NOMO-1 treated with DMSO at 0.1 percent for 48 hours (cell line): Measurements from ENCODE around the gene MCCC2.
"Not testable (repeated sequence)": the region's sequence is repeated elsewhere in the genome, so short reads cannot be mapped to it uniquely, and the experiment has no call there.

Experiments used
- DNase-seq: peaks from one replicate; lab custom pipeline; 2025; ENCODE audit not compliant: unreplicated experiment; lab: John Stamatoyannopoulos, UW

Gene MCCC2

GRCh38 chr5:71658916-71659662 lies 71.9 kb downstream of the MCCC2 start:
- DNase-seq = no peak

DNA sequence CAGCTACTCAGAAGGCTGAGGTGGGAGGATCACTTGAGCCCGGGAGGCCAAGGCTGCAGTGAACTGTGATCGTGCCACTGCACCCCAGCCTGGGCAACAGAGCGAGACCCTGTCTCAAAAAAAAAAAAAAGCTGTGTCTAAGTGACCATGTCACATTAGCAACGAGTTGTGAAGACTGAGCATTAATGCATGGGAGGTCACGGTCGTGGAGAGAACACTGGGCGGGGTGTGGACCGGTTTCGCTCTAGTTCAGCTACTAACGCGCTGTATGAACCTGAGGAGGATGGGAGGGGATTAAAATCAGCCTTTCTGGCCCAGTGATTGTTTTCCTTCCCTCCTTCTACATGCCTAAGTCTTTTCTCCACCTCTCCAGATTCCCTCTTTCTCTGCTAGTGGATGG lies 75.2 kb downstream of the MCCC2 start:
- no peak for DNase-seq

GRCh38 chr5:71663191-71663969 lies 76.2 kb downstream of the MCCC2 start:
- DNase-seq = no peak

- not testable (repeated sequence) for DNase-seq
These were observed 77.5 kb downstream of the MCCC2 start for GRCh38 chr5:71664615-71665014.

- DNase-seq = no peak
These were observed 79.2 kb downstream of the MCCC2 start for GRCh38 chr5:71666321-71666720.

- no peak for DNase-seq
These were observed 90.8 kb downstream of the MCCC2 start for GRCh38 chr5:71677977-71678376.

GRCh38 chr5:71679714-71680113 lies 92.6 kb downstream of the MCCC2 start:
- no peak for DNase-seq

DNA sequence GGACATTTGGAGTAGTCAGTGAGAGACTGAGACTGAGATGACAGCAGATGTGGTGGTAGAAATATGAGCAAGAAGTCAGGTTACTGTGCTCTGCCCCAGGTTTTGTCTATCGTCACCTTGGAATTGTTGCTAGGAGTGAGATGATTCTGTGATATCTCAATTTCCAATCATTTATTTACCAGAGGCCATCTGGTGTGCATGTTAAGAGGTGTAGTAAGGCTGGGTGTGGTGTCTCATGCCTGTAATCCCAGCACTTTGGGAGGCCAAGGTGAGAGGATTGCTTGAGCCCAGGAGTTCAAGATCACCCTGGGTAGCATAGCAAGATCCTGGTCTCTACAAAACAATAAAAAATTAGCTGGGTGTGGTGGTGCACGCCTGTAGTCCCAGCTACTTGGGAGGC lies 93.4 kb downstream of the MCCC2 start:
- no peak for DNase-seq

GRCh38 chr5:71681296-71681695 lies 94.2 kb downstream of the MCCC2 start:
- DNase-seq = no peak

GRCh38 chr5:71684309-71684708 lies 97.2 kb downstream of the MCCC2 start:
- no peak for DNase-seq

DNA sequence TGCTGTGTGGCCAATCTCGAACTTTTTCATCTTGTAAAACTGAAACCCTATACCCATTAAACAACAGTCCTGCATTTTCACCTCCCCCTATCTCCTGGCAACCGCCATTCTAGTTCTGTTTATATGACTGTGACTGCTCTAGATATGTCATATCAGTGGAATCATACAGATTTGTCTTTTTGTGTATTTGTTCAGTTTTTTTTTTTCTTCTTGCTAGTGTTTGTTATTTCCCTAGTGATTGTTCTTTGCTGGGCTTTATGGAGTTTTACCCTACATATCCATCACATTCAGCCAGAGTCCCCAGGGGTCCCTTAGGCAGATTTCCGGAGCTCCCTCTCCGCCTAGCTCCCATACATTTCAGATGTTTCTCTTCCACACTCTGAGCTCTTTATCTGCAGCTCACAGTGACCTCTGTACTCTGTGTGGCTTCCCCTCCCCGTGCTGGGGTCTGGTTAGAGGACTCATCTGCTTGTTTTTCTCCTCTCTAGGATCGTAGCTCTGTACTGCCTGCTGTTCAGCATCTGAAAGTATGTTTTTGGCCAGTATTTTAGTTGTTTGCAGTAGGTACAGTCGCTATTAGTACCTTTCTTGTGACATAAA lies 106.8 kb downstream of the MCCC2 start:
- DNase-seq = no peak

GRCh38 chr5:71695071-71695470 lies 107.9 kb downstream of the MCCC2 start:
- DNase-seq = no peak

DNA sequence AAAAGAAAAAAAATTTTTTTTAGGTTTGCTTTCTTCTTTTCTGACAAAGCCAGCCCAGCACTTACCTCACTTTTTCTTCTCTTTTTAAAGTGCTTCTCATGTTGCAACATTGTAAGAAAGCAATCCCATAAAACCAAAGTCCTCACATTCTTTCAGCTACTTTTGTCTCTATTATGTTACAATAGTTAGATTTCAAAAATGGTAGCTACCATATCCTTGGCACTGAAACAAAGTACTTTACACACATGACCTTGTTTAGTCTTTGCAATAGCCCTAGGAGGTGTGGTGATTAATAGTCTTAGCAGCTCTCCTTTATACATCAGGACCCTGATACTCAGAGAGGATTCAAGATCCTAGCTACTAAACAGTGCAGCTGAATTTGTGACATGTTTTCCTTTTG lies 108.5 kb downstream of the MCCC2 start:
- DNase-seq = no peak

- DNase-seq = no peak
These were observed 110.8 kb downstream of the MCCC2 start for GRCh38 chr5:71697967-71698366.

- DNase-seq = no peak
These were observed 112.1 kb downstream of the MCCC2 start for GRCh38 chr5:71699233-71699632.

- no peak for DNase-seq
These were observed 112.6 kb downstream of the MCCC2 start for GRCh38 chr5:71699751-71700150.

DNA sequence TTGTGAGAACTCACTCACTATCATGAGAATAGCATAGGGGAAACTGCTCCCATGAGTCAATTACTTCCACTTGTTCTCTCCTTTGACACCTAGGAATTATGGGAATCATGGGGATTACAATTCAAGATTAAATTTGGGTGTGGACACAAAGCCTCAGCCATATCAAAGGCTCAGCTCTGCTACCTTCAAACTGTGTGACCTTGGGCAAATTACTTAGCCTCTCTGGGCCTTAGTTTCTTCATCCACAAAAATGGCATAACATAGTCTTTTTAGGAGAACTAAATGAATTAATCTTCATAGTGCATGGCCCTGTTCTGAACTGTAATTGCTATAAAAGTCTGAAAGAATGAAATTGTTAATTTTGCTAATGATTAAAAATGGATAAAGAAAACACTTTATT lies 113.7 kb downstream of the MCCC2 start:
- DNase-seq = no peak

DNA sequence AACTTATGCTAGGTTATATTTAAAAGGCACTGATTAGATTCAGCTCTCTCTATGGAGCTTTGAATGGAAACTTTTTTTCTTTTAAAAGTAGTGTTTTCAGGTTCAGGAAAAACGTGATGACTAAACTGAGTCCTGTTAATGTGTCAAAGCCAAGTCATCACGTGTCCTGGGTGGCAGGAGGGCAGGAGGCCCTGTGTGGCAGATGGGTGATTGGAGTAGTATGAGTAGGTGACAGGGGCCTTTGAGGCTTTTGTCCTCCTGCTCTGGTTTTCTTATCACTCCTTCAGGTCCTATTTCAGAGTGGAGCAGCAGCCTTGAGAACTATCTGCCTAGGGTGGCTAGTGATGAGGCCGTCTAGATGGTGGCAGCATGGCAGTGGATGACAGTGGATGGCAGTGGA lies 114.3 kb downstream of the MCCC2 start:
- no peak for DNase-seq

DNA sequence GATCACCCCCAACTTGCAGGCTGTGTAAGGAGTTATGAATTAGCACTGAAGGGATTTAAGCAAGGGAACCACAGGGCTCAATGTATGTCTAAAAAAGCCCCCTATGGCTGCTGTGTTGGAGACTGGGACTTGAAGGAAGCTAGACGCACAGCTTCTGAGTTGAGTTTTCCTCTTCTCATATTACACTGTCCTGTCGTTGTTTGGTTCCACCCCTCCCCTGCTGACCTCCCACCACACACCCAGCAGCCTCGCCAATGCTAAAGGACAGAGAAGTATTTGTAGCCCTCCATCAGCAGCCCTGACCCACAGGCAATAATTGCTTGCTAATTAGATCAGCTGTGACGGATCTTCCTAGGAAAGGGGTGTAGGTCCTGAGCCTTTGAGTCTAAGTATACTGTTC lies 116.8 kb downstream of the MCCC2 start:
- DNase-seq = no peak

- DNase-seq = no peak
These were observed 118.3 kb downstream of the MCCC2 start for GRCh38 chr5:71705421-71705820.

GRCh38 chr5:71706906-71707305 lies 119.8 kb downstream of the MCCC2 start:
- no peak for DNase-seq
